GM10266 (cell line): ENCODE measurements around the gene KCNMA1.

ENCODE experiments used
- DNase-seq: peaks from one replicate; pipeline ENCODE4 v3.0.0; 2012; ENCODE audit errors: extremely low spot score
- TF ChIP-seq, protein P1 (sequence below): IDR thresholded peaks from 2 replicates; pipeline ENCODE4 v1.5.1; 2012; ENCODE audit warnings: mild to moderate bottlenecking, low read depth; ENCODE audit not compliant: control insufficient read depth, insufficient read depth; ENCODE audit errors: missing control alignments

KCNMA1 gene

DNA sequence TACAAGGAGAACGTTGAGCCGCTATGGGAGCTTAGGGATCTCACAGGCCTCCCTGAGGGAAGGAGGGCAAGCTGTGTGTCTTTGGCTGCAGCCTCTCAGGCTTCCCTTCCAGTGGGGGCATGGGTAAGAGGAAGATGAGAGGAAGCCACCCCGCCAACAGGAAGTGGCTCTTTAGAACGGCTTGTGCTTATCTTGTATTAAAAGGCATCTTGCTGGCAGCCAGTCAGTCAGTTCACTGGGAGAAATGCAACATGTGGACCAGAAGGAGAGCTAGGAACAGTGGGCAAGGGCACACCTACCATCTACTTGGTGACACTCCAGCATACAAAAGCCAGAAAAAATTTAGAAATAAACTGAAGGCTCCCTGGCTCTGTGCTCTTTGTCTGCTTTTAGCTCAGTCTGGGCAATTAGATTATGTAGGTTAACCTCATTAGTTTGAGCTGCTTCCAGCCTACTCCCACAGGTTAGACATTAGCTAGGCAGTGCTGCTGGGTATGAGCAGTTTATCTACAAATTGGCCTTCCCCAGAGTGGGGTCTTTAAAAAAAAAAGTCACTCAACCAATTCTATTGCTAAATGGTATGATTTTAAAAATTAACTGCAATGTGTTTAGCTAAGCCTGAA is 595.9 kb downstream of the KCNMA1 start:
- TF ChIP-seq, protein P1, sequence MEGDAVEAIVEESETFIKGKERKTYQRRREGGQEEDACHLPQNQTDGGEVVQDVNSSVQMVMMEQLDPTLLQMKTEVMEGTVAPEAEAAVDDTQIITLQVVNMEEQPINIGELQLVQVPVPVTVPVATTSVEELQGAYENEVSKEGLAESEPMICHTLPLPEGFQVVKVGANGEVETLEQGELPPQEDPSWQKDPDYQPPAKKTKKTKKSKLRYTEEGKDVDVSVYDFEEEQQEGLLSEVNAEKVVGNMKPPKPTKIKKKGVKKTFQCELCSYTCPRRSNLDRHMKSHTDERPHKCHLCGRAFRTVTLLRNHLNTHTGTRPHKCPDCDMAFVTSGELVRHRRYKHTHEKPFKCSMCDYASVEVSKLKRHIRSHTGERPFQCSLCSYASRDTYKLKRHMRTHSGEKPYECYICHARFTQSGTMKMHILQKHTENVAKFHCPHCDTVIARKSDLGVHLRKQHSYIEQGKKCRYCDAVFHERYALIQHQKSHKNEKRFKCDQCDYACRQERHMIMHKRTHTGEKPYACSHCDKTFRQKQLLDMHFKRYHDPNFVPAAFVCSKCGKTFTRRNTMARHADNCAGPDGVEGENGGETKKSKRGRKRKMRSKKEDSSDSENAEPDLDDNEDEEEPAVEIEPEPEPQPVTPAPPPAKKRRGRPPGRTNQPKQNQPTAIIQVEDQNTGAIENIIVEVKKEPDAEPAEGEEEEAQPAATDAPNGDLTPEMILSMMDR = no peak
- no peak for DNase-seq

DNA sequence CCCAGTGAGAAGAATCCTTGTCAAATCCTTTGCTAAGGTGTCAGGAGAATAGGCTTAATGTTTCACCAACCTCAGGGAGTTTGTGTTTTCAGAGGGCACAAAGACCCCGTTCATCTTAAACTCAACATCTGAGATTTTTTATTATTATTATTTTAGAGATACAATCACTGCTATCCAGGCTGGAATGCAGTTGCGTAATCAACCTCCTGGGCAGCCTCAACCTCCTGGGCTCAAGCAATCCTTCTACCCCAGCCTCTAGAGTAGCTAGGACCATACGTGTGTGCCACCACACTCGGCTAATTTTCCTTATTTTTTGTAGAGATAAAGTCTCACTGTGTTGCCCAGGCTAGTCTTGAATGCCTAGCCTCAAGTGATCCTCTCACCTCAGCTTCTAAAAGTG is 599.2 kb downstream of the KCNMA1 start:
- DNase-seq = no peak
- TF ChIP-seq, protein P1 = no peak

DNA sequence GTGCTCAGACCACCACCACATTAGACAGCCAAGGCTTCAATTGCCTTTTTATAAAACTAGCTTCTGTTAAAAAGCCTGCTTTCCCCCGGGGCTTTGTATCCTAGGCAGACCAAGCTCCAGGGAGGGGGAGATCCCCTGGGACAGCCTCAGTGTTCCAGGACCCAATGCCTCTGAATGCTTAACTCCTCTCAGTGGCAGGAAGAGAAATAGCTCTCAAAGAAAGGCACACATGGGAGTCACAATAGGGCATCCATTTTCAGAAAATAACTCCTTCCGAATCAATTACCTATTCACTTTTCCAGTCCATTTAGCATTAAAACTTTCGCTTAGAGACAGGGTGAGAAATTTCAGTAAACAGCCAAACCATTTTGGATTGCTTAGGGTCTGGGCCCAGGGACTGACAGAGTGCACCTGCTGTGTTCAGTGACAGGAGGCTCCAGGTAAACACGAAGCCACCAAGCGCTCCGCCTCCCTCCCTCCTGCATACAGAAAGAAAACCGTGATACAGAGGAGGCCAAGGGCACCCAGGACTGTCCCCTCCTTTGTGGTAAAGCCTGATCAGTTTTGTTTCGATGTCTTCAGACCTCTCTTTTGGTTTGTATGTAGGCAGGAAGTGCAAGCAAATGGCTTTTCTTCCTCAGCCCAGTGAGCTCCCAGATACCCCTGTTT is 599.7 kb downstream of the KCNMA1 start:
- no peak for DNase-seq
- TF ChIP-seq, protein P1 = no peak

DNA sequence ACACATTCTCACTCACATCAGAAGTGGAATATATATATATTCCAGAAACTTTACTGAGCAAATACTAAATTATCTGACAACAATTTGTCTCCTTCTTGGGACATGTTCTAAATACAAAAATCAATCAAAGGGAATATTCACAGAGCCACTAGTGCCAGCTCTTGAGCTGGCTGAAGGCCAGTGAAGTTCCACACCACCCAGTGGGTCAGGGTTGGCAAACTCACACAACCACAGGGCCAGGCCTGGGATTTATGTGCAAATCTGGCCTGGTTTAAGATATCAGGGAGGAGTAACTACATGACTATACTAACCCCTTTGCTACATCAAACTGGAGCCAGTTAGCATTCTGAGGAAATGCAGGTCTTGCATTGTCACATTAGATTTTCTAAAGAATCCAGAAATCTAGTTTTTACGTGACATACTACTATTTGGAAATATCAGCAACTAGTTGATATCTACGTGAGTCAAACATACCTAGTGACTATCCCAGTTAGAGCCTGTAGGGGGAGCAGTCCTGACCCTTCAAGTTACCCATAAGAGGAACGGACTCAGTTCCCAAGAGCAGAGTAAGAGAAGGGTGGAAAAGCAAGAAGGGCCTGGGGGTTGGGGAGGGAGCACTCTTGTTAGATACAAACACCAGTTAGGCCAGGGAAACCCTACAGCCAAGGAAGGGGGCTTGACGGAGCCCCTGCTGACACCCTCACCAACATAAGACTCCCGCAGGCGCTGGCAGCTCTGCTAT is 600.4 kb downstream of the KCNMA1 start:
- TF ChIP-seq, protein P1 = peak; percentile 45
- DNase-seq = peak; percentile 12

- TF ChIP-seq, protein P1 = no peak
- no peak for DNase-seq
Measured at GRCh38 chr10:77036276-77036675, 601.3 kb downstream of the KCNMA1 start.

- no peak for DNase-seq
- TF ChIP-seq, protein P1 = no peak
Measured at GRCh38 chr10:77034795-77035194, 602.8 kb downstream of the KCNMA1 start.

GRCh38 chr10:77034240-77034639 is 603.4 kb downstream of the KCNMA1 start:
- TF ChIP-seq, protein P1 = no peak
- DNase-seq = no peak
